ENCODE results near the gene CRAMP1. TPM values are rescaled to one million over a fixed set of nuclear protein-coding genes. Genes with fewer than 3 reads are reported as not detected.

CRAMP1 gene
- polyA plus RNA-seq, 3 donors, result 16.6 to 30.6 (median 30.2) TPM

- DNase-seq, result no peak
These were observed 43.2 kb downstream of the CRAMP1 start for GRCh38 chr16:1655269-1655807.

- no peak for DNase-seq
These were observed 44.0 kb downstream of the CRAMP1 start for GRCh38 chr16:1655909-1656807.

DNA sequence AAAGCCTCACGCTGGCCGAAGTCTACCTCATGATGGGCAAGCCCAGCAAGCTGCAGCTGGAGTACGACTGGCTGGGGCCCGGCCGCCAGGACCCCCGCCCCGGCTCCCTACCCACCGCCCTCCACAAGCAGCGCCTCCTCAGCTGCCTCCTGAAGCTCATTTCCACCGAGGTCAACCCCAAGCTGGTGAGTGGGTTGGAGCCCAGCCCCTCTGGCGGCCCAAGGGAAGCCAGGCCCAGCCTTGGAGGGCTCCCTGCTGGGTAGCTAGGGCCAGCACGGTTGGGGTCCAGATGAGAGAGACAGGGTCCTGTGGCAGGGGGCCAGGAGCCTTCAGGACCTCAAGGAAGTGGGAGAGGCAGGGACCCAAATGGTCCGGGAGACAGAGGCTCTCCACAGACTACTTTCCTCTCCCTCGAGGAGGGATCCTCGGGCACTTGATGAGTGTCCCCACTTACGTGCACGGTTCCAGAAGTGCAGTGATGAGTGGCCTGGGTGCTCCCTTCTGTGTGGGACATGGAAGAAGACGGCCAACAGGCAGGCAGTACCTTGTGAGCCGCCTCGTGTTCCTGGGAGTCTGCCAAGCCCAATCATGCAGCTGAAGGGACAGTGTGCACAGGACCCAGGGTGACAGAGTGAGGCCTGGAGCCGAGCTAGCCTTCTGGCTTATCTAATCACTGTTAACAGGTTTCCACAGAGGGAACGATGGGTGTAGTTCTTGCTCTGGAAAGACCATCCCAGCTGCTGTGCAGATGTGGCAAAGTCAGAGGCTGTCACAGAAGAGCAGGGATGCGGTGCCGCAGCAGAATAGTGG lies 44.9 kb downstream of the CRAMP1 start:
- DNase-seq, result no peak

GRCh38 chr16:1657841-1658240 lies 45.7 kb downstream of the CRAMP1 start:
- DNase-seq, result no peak

- no peak for DNase-seq
These were observed 46.9 kb downstream of the CRAMP1 start for GRCh38 chr16:1659031-1659430.

GRCh38 chr16:1661826-1662225 lies 49.7 kb downstream of the CRAMP1 start:
- DNase-seq, result no peak

DNA sequence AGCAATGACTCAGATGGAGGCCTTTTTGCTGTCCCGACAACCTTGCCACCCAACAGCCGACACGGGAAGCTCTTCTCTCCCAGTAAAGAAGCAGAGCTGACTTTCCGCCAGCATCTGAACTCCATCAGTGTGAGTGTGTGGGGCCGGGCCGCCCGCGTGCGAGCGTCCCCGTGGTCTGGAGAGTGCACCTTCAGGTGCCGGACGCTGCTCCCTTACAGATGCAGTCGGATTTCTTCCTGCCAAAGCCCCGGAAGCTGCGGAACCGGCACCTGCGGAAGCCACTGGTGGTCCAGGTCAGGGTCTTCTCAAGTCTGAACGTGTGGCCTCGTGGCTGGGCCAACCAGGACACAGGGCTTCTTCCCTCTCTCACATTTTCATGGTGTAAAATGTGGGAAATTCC lies 50.4 kb downstream of the CRAMP1 start:
- DNase-seq, result no peak

- DNase-seq, result no peak
These were observed 53.7 kb downstream of the CRAMP1 start for GRCh38 chr16:1665829-1666228.

GRCh38 chr16:1666316-1666715 lies 54.2 kb downstream of the CRAMP1 start:
- no peak for DNase-seq

DNA sequence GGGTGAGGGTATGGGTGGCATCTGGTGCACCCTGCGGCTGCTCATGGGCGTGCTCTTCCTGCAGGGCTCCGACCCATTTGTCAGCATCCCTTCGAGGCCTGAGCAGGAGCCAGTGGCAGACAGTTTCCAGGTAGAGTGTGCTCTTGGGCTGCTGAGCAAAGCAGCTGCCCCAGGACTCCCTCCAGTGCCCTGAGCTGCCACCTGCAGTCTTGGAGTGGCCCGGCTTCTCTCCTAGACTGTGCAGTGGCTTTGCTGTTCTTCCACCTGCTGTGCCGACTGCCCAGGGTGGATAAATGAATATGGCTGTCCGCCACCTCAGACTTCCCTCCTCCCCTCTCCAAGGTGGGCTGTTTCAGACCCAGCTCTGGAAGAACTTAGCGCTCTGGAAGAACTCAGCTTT lies 55.1 kb downstream of the CRAMP1 start:
- no peak for DNase-seq

DNA sequence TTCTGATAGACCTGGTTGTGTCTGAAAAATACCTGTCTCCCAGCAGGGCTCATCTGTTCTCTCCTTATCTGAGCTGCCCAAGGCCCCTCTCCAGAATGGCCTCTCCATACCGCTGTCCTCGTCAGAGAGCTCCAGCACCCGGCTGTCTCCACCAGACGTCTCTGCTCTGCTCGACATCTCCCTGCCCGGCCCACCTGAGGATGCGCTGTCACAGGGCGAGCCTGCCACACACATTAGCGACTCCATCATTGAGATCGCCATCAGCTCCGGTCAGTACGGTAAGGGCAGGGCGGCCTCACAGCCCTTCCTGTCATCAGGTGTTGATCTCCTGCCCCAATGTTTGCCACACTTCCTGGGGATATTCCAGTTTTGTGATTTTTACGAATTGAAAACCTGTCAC lies 55.8 kb downstream of the CRAMP1 start:
- no peak for DNase-seq

GRCh38 chr16:1668612-1669319 lies 56.6 kb downstream of the CRAMP1 start:
- no peak for DNase-seq

DNA sequence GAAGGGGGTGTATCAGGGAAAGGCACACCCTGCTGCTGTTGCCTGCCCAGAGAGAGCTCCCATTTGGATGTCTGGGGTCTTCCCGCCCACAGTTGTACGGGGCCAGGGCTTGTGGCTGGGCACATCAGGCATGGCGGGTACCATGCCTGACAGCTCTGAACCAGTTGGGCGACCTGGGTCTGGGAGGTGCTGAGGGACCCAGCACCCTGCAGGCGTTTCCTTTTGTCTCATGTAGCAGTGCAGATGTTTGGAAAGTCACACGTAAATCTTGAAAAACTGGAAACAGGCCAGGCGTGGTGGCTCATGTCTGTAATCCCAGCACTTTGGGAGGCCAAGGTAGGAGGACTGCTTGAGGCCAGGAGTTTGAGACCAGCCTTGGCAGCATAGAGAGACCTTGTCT lies 57.5 kb downstream of the CRAMP1 start:
- DNase-seq, result no peak

GRCh38 chr16:1670371-1670770 lies 58.2 kb downstream of the CRAMP1 start:
- DNase-seq, result no peak

DNA sequence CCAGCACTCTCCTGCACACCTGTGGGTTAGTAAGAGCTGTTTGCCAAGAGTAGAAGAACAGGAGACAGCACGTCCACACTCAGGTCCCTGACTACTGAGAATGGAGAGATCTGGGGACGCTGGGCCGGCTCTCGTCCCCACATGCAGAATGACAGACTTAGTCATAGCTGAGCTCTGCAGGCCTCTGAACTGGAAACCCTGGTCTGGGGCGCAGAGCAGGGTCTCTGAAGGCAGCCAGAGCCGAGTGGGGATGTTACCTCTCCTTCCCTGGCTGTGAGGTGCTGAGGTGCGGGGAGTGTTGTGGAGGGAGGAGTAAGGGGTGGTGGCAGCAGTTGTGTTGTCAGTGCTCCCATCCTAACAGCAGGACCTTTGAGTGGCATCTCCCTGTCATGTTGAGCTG lies 58.7 kb downstream of the CRAMP1 start:
- no peak for DNase-seq

DNA sequence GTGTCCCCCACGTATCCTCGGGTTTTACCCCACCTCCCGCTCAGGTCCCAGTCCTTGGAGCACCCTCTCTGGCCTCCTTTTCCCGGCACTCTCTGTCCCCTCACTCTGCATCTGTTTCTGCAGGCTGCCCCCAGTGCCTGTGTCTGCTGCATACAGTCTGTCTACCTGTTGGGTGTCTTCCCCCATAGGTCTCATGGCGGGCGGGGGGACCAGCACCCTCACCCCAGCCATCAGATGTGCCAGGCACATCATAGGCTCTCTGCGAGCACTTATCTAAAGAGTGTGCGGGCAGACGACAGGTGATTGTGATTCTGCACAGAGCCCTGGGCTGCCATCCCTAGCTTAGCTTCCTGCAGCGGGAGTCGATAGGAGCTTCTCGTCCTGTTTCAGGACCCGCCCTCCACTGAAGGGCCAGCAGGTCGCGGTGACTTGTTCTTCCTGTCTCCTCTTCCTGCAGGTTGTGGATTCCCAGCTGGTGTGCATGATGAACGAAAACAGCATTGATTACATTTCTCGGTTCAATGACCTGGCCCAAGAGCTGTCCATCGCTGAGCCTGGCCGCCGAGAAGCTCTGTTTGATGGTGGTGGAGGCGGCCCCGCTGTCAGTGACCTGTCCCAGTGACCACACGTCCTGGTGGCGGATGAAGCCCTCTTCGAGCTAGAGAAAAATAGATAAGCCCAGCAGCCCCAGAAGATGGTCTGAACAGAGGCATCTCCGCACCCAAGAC lies 61.4 kb downstream of the CRAMP1 start:
- no peak for DNase-seq

DNA sequence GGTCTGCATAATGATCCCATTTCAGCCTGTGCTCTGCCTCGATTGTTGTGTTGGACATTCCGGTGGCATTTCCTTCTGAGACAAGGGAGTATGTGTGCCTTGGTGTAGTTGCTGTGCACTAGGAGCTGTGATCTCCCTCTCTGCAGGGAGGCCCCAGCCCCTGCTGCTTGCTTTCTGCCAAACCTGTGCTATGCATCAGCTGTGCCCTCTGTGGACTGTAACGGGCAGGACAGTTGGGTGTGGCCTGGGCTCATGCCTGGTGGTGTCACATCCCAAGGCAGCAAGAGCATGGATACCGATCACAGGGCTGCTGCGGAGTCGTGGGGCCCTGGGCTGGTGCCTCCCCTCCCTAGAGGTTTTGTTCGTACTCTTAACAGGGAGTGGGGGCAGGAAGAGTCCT lies 62.1 kb downstream of the CRAMP1 start:
- no peak for DNase-seq

DNA sequence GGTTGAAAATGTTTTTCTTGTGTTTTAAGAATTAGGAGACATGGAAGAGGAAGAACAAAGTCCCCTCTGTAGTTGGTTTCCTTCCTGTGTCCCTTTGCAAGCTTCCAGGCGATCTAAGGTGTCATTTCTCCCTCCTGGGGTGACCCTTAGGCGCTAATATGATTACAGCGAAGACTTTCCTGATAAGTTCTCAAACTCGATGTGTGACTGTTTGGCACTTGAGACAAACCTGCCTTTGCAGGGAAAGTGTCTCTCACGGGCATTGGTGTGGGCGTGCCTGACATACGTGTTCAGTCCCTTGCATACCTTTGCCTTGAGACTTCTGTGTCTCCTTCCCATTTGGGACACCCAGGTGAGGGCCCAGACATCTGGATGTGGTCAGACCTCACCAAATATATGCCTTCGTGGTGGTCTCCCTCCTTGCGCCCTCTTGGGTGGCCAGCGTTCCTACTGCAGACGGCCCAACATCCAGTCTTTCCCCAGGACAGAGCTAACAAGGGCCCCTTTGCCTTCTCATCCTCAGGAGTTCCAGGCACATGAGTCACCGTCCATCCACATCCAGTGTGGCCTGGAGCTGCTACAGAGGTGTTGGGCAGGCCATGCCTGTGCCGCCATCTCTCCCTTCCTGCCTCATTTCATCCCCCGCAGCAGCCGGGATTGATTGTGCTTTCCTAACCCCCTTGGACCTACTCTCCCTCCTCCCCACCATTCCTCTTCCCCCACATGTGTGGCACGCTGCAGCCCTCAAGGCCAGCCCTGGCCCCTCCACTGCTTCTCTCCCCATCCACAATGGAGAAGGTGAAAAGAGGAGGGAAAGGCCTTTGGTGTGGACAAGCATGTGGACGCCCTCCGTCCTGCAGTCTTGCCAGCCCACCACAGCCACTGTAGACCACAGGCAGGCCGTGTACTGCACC lies 62.8 kb downstream of the CRAMP1 start:
- DNase-seq, result no peak

- no peak for DNase-seq
These were observed 64.5 kb downstream of the CRAMP1 start for GRCh38 chr16:1676661-1677060.

DNA sequence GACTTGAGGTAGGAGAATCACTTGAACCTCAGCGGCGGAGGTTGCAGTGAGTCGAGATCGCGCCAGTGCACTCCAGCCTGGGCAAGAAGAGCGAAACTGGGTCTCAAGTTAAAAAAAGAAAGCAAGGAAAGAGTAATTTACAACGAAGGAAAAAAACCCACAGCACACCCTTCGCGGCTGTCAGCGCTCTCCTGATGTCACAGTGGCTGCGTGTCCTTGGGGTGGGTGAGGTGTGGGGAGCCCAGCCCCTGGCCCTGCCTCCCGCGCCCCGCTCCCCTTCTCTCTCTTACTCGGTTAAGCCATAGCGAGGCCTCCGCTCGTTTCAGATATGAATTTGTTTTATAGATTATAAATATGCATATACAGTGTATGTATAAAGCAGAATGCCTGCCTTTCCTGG lies 65.2 kb downstream of the CRAMP1 start:
- no peak for DNase-seq

All from renal pelvis (tissue), 4 donors.